Ishikawa (cell line): Measurements from ENCODE around the gene BIN1.

Experiments
- CEBPB ChIP-seq: IDR thresholded peaks from 2 replicates; pipeline ENCODE4 v1.6.1; 2012
- EP300 ChIP-seq: IDR thresholded peaks from 2 replicates; pipeline ENCODE4 v1.6.1; 2012; ENCODE audit warnings: borderline replicate concordance
- NFIC ChIP-seq: IDR thresholded peaks from 2 replicates; pipeline ENCODE4 v1.6.1; 2012
- TF ChIP-seq, protein P1 (sequence below): IDR thresholded peaks from 2 replicates; pipeline ENCODE4 v1.6.1; 2012; ENCODE audit warnings: low read depth, mild to moderate bottlenecking
- TF ChIP-seq, protein P2 (sequence below): IDR thresholded peaks from 2 replicates; pipeline ENCODE4 v1.6.1; 2012

DNA sequence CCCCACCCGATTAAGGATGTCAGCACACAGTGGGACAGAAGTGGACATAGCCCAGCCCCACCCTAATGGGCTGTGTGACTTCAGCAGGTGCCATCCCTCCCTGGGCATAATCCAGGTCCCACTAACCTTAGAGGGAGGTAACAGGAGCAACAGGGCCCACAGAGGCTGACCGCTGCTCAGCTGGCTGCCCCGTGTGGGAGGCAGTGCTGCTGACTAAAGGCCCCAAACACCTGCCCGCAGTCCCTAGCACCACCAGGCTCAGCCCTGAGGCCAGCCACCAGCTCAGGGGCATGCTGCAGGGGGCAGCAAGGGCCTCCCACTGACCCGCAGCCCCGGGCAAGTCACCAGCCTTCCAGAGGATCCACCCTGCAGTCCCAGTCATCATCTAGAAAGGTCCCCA lies 14.6 kb downstream of the BIN1 start:
- TF ChIP-seq, protein P1, sequence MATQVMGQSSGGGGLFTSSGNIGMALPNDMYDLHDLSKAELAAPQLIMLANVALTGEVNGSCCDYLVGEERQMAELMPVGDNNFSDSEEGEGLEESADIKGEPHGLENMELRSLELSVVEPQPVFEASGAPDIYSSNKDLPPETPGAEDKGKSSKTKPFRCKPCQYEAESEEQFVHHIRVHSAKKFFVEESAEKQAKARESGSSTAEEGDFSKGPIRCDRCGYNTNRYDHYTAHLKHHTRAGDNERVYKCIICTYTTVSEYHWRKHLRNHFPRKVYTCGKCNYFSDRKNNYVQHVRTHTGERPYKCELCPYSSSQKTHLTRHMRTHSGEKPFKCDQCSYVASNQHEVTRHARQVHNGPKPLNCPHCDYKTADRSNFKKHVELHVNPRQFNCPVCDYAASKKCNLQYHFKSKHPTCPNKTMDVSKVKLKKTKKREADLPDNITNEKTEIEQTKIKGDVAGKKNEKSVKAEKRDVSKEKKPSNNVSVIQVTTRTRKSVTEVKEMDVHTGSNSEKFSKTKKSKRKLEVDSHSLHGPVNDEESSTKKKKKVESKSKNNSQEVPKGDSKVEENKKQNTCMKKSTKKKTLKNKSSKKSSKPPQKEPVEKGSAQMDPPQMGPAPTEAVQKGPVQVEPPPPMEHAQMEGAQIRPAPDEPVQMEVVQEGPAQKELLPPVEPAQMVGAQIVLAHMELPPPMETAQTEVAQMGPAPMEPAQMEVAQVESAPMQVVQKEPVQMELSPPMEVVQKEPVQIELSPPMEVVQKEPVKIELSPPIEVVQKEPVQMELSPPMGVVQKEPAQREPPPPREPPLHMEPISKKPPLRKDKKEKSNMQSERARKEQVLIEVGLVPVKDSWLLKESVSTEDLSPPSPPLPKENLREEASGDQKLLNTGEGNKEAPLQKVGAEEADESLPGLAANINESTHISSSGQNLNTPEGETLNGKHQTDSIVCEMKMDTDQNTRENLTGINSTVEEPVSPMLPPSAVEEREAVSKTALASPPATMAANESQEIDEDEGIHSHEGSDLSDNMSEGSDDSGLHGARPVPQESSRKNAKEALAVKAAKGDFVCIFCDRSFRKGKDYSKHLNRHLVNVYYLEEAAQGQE, result no peak
- TF ChIP-seq, protein P2, sequence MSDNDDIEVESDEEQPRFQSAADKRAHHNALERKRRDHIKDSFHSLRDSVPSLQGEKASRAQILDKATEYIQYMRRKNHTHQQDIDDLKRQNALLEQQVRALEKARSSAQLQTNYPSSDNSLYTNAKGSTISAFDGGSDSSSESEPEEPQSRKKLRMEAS, result no peak
- TF ChIP-seq NFIC (no peak), EP300 (no peak), CEBPB (no peak)
